ENCODE data around the gene P4HB.

DNA sequence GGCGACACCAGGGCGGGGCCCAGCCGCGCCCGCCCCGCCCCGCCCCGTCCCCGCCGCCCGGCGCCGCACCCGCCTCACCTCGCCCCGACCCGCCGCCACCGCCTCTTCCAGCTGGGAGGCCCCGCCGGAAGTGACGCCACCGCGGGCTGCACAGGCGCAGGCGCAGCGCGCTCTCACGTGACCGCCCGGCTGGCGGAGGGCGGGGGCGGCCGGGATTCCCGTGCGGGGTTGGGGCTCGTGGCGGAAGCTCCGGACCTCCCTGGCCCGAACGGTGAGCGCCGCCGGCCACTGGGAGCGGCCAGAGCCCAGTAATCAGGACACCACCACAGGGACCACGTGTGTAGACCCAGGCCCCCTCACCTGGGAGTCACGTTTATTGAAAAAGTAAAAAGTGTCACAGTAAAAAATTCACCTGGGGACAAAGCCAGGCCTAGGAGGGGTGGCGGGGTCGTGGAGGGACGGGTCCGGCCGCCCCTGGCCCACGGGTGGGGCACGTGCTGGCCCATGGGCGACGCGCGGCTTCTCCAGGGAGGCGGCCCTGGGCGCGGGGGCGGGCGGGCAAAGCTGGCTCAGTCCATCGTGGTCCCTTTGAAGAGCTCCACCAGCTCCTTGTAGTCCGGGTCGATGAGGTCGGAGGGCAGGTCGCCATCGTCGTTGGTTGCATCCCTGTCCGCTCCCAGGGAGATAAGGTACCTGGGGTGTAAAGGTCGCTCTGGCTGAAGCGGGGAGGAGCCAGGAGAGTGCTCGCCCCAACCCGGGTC lies 27.0 kb downstream of the P4HB start, which contains the start of gene MCRIP1:
- TF ChIP-seq, protein P1, sequence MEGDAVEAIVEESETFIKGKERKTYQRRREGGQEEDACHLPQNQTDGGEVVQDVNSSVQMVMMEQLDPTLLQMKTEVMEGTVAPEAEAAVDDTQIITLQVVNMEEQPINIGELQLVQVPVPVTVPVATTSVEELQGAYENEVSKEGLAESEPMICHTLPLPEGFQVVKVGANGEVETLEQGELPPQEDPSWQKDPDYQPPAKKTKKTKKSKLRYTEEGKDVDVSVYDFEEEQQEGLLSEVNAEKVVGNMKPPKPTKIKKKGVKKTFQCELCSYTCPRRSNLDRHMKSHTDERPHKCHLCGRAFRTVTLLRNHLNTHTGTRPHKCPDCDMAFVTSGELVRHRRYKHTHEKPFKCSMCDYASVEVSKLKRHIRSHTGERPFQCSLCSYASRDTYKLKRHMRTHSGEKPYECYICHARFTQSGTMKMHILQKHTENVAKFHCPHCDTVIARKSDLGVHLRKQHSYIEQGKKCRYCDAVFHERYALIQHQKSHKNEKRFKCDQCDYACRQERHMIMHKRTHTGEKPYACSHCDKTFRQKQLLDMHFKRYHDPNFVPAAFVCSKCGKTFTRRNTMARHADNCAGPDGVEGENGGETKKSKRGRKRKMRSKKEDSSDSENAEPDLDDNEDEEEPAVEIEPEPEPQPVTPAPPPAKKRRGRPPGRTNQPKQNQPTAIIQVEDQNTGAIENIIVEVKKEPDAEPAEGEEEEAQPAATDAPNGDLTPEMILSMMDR (IDR thresholded peaks at IDR 0.05), result no peak
- TF ChIP-seq POLR2AphosphoS5 (IDR thresholded peaks at IDR 0.05; ENCODE audit: insufficient read depth in 1 of 2, low read depth in 1 of 2), result peak in 1 of 2 donors; percentile 90
- peak; percentile 50 to 94 for TF ChIP-seq POLR2A (IDR thresholded peaks at IDR 0.05)

Data from vagina (tissue), 2 donors.